ENCODE data around the gene GINS1.

Gene GINS1

GRCh38 chr20:25496165-25496967 is 88.9 kb downstream of the GINS1 start:
- TF ChIP-seq GATA2 (IDR thresholded peaks at IDR 0.05; ENCODE audit: low read depth, low read length) (no peak), GATA3 (IDR thresholded peaks at IDR 0.05; ENCODE audit: low read depth, low read length) (no peak)

GRCh38 chr20:25496968-25497401 is 89.5 kb downstream of the GINS1 start:
- TF ChIP-seq GATA2 (IDR thresholded peaks at IDR 0.05; ENCODE audit: low read depth, low read length) (no peak), GATA3 (IDR thresholded peaks at IDR 0.05; ENCODE audit: low read depth, low read length) (no peak)

- TF ChIP-seq GATA3 (IDR thresholded peaks at IDR 0.05; ENCODE audit: low read depth, low read length) (no peak), GATA2 (IDR thresholded peaks at IDR 0.05; ENCODE audit: low read depth, low read length) (0 out of 2 replicates have a peak, but pooled peaks have one; percentile 17)
Observed at GRCh38 chr20:25497586-25498279, 90.3 kb downstream of the GINS1 start.
